Measurements from ENCODE around the gene APOL2.

DNA sequence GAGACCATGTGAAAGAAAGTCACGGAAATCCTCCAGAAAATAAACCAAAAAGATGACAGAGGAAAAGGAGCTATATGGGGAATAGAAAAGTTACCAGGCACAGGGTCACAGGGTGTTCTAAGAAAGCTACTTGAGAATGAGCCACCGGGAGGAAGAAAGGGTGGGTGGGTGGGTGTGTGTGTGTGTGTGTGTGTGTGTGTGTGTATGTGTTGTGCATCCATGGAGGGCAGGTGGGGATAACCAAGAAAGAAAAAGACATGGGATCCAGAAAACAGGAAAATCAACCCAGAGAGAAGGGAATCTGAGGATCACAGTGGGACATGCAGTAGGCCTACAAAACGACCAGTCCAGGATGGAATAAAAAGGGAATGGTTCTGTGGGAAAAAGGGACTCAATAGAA is 3.7 kb downstream of the APOL2 start:
- TF ChIP-seq, protein P1, sequence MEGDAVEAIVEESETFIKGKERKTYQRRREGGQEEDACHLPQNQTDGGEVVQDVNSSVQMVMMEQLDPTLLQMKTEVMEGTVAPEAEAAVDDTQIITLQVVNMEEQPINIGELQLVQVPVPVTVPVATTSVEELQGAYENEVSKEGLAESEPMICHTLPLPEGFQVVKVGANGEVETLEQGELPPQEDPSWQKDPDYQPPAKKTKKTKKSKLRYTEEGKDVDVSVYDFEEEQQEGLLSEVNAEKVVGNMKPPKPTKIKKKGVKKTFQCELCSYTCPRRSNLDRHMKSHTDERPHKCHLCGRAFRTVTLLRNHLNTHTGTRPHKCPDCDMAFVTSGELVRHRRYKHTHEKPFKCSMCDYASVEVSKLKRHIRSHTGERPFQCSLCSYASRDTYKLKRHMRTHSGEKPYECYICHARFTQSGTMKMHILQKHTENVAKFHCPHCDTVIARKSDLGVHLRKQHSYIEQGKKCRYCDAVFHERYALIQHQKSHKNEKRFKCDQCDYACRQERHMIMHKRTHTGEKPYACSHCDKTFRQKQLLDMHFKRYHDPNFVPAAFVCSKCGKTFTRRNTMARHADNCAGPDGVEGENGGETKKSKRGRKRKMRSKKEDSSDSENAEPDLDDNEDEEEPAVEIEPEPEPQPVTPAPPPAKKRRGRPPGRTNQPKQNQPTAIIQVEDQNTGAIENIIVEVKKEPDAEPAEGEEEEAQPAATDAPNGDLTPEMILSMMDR (IDR thresholded peaks at IDR 0.05; ENCODE audit: borderline replicate concordance, extremely low read depth, low read length, poor library complexity, severe bottlenecking), result no peak
- TF ChIP-seq EZH2 (IDR thresholded peaks at IDR 0.05; ENCODE audit: borderline replicate concordance, low read depth, low read length, severe bottlenecking), result no peak
